ENCODE data around the gene CDIPT. TPM values are rescaled to one million over a fixed set of nuclear protein-coding genes. Genes with fewer than 3 reads are reported as not detected.

Gene CDIPT
- total and polyA plus RNA-seq, 2 of the 13 experiments (the other 11 are each of a cell fraction or from before 2014, with no cell fraction given) = 54.9 to 97.5 TPM

- TF ChIP-seq SAFB2 (CRISPR knock-in tag; IDR thresholded peaks at IDR 0.05; ENCODE audit: borderline replicate concordance, low read depth) = no peak
- peak; percentile 80; the same call in 1 of the 2 replicates for TF ChIP-seq ZNF749 (CRISPR knock-in tag; IDR thresholded peaks at IDR 0.05; ENCODE audit: borderline replicate concordance)
- TF ChIP-seq PRMT3 (CRISPR knock-in tag; IDR thresholded peaks at IDR 0.05; ENCODE audit: borderline replicate concordance, low read depth) = no peak
- TF ChIP-seq ZNF704 (CRISPR knock-in tag; IDR thresholded peaks at IDR 0.05; ENCODE audit: borderline replicate concordance) = peak; percentile 22; the same call in 1 of the 2 replicates
- TF ChIP-seq SMAD9 (CRISPR knock-in tag; IDR thresholded peaks at IDR 0.05) = no peak; the same call in 1 of the 2 replicates
- no peak for TF ChIP-seq PREB (CRISPR knock-in tag; IDR thresholded peaks at IDR 0.05)
- no peak for TF ChIP-seq LBX2 (CRISPR knock-in tag; IDR thresholded peaks at IDR 0.05; ENCODE audit: borderline replicate concordance)
- TF ChIP-seq MAFG (CRISPR knock-in tag; IDR thresholded peaks at IDR 0.05) = no peak
- TF ChIP-seq ZNF709 (CRISPR knock-in tag; IDR thresholded peaks at IDR 0.05) = peak; percentile 80
- TF ChIP-seq ATRX (CRISPR knock-in tag; IDR thresholded peaks at IDR 0.05; ENCODE audit: borderline replicate concordance) = no peak
- TF ChIP-seq YY1 (IDR thresholded peaks at IDR 0.05; ENCODE audit: insufficient read depth, insufficient replicate concordance, low read depth, low read length) = peak; percentile 100
- TF ChIP-seq ATM (IDR thresholded peaks at IDR 0.05; ENCODE audit: borderline replicate concordance) = no peak
- TF ChIP-seq EP300 (IDR thresholded peaks at IDR 0.05; ENCODE audit: low read depth in 2 of 2, low read length in 2 of 2) = peak in 1 of 2 experiments; percentile 75; a peak in 2 of 4 replicates
- peak; percentile 40; the same call in 1 of the 2 replicates for TF ChIP-seq EP300 (CRISPR knock-in tag; IDR thresholded peaks at IDR 0.05; ENCODE audit: borderline replicate concordance)
- TF ChIP-seq CBFB (CRISPR knock-in tag; IDR thresholded peaks at IDR 0.05) = peak; percentile 46; the same call in 1 of the 2 replicates
- TF ChIP-seq ZFP41 (CRISPR knock-in tag; IDR thresholded peaks at IDR 0.05; ENCODE audit: borderline replicate concordance) = peak; percentile 19; the same call in 1 of the 2 replicates
- peak; percentile 73 for TF ChIP-seq ZBTB33 (CRISPR knock-in tag; IDR thresholded peaks at IDR 0.05)
- peak; percentile 77 for TF ChIP-seq PTBP1 (IDR thresholded peaks at IDR 0.05; ENCODE audit: low read depth, low read length, poor library complexity, severe bottlenecking)
- no peak for TF ChIP-seq TIGD3 (CRISPR knock-in tag; IDR thresholded peaks at IDR 0.05; ENCODE audit: borderline replicate concordance)
- TF ChIP-seq MAX (IDR thresholded peaks at IDR 0.05) = peak; percentile 95
- no peak for TF ChIP-seq CEBPB (IDR thresholded peaks at IDR 0.05; ENCODE audit: borderline replicate concordance, low read depth, low read length)
- TF ChIP-seq GTF2F1 (IDR thresholded peaks at IDR 0.05; ENCODE audit: low read length) = no peak
Measured at GRCh38 chr16:29815793-29816693, 47.0 kb downstream of the CDIPT start, which contains the start of gene PAGR1 (continued).
